ENCODE results near the gene PLCH1.

Gene PLCH1

DNA sequence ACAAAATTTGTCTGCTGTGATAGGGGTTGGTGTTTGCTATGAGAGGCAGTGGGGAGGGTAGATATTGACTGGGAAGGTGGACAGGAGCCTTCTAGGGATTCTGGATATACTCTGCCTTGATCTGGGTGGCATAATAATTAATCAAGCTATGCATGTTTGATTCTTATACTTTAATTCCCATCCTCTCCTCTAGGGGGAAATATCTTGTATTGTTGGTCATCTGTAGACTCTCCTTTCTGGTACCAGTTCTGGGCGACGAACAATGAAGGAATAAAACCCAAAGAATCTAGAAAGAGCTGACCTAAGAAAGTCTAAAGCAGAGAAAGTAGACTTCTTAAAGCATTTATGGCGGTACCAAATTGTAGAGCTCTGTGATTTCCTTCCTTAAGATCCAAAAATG is 253.2 kb downstream of the PLCH1 start:
- DNase-seq (ENCODE audit: low read depth in 2 of 2, low spot score in 1 of 2), result no peak

DNA sequence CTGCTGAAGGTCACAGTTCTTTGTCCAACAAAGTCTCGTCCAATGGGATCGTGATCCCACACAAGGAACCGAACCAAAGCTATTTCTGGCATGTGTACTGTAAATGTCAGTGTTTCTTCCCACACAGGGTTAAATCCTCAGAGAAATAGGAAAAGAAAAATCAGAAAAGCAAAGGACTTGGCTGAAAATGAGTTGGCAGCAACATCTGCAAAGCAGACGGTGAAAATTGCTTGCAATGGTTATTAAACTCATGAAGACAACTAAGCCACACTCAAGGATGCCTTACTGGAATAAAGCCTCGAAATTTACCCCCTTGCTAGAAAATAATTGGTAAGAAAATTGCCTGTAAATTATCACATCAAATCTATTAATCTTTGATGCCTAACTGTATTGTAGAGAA is 256.2 kb downstream of the PLCH1 start:
- no peak for DNase-seq (ENCODE audit: low read depth in 2 of 2, low spot score in 1 of 2)

DNA sequence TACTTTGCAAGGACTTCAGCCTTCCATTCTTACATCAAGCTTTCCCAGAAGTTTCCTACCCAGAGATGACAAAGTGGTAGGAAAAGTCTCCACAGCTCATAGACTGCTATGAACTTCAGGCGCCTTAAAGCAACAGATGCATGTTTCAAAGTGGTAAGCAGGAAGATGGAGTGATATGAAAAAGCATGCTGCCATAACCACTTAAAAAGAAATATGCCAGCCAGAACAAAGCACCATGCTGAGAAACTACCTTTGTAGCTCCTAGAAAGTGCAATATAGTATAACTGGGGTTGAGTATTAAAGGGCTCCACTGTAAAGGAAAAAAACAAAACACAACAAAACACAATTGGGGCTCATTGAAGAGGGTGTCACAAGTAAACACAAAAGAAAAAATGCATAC is 259.0 kb downstream of the PLCH1 start:
- DNase-seq (ENCODE audit: low read depth in 2 of 2, low spot score in 1 of 2), result no peak

DNA sequence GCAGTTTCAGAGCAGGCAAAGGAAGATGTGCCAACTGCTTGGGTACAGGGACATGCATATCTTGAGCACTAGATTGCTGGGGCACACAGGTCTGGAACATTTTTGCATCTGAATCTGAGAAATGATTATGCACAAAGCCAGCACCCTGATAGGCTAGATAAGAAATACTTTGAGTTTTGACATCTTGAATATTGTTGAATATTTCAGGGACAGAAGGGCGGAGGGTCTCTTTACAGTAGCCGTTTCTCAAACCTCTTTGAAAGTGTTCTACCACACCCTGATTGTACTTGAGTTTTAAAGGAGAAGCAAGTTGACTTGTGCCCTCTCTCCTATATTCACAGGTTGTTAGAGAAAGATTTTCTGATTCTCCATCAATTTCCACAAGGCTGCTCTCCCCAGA is 263.3 kb downstream of the PLCH1 start:
- DNase-seq (ENCODE audit: low read depth in 2 of 2, low spot score in 1 of 2), result no peak

DNA sequence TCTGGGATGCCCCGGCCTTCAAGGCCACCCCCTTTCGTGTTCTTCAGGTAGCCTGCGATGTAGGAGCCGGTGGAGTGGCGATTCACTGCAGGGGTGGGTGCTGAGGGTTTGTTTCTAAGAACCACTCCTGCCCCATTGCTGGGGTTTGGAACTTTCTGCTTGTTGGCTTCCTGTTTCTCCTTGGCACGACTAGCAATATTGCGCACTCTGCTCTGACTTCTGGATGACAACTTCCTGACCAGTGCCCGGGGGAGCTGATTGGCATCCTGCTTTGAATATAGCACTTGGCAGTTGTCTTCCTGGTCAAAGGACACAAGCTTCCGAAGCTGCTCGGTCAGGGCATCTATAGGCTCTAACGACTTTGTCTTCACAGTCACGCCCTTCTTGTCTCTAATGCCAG is 263.8 kb downstream of the PLCH1 start:
- DNase-seq (ENCODE audit: low read depth in 2 of 2, low spot score in 1 of 2), result no peak

DNA sequence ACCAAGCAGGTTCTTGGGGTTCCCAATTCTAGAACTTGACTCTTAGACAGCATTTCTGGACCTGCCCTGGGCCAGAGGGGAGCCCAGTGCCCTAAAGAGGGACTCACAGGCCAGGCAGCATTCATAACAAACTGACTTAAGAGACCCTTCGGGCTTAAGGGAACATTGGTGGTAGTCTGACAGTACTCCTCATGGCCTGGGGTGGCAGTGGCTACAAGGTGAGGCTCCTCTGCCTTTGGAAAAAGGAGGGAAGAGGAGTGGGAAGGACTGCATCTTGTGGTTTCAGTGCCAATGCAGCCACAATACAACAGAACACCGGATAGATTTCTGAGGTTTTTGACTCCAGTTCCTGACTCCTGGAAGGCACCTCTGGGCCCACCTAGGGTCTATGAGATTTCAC is 279.2 kb downstream of the PLCH1 start:
- DNase-seq (ENCODE audit: low read depth in 2 of 2, low spot score in 1 of 2), result no peak

DNA sequence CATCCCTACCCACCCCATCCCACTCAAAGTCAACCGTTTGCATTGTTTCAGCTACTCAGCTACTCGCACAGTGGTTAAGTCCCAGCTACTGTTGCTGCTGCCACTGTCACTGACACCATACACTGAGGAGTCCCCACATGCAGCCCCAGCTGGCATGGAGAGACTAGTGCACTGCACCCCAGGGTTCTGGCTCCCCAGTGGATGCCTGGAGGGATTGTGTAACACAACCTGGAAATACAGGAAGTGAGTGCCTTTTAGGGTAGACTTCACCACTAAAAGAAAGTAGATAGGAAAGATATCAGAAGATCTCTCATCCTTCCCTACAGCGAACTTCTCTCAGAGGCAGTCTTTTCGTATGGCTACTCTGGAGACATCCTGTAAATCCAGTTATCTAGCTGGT is 282.2 kb downstream of the PLCH1 start:
- DNase-seq (ENCODE audit: low read depth in 2 of 2, low spot score in 1 of 2), result no peak

DNA sequence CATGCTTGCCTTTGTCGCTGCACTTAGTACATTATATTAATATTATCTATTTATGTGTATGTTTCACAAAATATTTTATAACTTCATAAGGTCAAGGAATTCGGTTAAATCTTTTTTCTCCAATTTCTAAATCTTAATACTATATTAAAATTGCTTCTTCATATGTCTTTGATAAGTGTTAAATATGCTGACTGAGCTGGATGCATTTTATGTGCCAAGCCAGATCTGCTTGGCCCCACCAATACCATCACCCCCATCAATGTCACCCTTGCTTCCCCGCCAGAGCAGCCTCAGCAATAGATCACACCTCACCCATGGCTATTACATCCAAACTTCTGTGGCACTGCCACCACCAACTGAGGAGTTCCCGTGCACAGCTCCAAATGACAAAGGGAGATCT is 287.3 kb downstream of the PLCH1 start:
- no peak for DNase-seq (ENCODE audit: low read depth in 2 of 2, low spot score in 1 of 2)

DNA sequence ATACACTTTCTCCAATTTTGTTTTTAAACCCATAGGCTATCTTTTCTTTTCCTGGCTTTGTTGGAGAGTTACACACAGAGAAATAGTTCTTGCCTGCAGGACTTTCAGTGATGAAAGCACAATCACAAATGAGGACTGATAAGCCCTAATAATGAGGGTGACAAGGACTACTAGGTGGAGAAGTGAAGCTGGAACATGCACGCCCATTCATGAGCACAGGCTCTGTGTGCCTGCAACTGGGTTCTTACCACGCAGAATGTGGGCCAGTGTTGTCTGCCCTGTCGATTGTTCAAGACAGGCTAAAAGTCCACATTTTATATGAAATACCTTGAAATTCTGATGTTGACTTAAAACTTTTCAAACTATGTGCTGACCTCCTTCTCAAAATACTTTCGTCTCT is 289.1 kb downstream of the PLCH1 start:
- no peak for DNase-seq (ENCODE audit: low read depth in 2 of 2, low spot score in 1 of 2)

DNA sequence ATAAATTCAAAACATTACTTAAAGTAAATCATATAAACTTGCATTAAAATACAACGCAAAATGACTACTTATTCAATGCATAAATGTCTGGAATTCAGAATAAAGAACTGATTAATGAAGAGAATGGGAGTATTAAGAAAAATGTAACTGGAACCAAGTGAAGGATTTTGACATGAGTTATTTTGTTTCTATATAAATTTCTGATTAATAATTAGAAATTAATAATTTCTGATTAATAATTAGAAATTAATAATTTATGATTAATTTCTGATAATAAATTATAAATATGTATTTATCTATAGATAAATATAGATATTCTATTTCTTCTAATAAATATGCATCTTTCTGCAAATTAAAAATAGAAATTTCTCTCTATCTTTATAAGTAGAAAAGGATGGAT is 291.4 kb downstream of the PLCH1 start:
- no peak for DNase-seq (ENCODE audit: low read depth in 2 of 2, low spot score in 1 of 2)

DNA sequence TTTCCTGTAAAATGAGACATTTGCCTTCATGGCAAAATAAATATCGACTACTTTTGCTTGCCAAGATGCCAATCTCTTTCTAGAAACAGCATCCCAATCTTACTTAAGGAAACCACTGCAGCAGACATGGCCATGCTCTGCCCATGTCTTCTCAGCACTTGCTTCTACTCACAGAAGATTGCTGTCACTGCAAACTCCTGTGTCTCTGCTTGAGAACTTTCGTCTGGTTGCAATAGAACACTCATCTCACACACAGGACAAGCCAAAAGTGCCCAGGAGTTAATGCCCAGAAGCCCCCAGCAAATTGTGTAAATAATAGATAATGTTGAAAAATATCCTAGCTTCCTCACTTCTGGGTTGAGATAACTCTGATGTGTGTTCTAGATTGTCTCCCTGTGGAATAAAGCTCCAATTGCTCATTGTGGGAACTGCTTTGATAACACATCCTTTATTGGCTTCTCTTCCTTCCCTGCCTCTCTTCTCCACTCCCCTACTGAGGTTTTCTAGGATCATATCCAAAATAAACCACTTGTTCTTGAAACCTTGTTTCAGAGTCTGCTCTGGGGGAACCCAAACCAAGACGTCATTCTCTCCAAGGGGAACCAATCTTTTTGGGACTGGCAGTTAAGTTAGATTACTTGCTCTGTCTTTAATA is 295.1 kb downstream of the PLCH1 start:
- DNase-seq (ENCODE audit: low read depth in 2 of 2, low spot score in 1 of 2), result no peak

DNA sequence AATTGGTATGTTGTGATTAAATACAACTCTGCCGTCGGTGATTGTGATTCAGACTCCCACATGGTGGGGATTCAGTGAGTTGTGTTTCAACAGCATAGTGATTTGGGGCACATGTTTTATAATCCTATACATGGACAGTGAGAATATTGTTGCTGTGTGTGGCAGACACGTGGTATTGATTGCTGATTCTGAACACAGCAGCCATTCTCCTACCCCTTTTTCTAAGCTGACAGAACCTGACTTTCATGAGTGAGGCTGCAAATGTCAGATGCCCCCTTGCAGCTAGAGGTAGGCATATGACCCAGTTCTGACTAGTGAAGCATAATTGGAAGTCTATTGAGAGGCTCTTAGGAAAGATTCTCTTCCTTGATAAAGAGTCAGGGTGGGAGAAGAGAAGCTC is 296.3 kb downstream of the PLCH1 start:
- no peak for DNase-seq (ENCODE audit: low read depth in 2 of 2, low spot score in 1 of 2)

DNA sequence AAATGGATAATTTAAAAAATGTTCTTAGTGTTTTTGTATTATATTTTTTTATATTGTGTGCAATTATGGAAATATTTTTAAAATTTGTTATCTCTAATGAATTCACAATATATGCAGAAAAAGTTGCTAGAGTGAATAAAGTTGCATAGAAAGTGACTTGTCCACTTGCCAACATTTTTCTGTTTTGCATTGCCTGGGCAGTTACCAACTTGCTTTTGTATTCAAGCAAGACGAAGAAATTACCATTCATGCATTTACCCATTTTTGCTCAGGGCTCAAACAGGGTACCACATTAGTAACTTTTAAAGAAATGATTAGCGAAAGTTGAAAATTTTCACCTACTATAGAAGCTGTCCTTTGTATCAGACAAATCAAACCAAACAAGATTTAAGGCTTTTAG is 298.5 kb downstream of the PLCH1 start:
- no peak for DNase-seq (ENCODE audit: low read depth in 2 of 2, low spot score in 1 of 2)

DNA sequence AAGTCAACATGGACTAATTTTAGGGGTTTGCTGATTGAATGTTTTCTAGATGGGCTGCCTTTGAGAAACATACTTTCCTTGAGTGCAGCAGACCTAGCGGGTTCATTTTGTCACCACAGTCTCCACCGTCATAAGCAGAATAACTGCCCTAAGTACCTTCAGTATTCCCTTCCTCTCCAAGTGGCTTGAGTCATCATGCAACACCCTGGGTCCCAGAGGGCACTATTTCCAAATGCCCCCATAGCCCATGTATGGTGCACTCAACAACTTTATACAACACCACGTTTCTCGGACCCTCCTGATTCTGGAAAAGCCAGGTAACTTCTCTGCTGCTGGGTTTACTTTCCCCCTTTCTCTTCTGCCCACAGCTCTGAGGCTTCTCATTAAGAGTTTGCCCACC is 300.1 kb downstream of the PLCH1 start:
- no peak for DNase-seq (ENCODE audit: low read depth in 2 of 2, low spot score in 1 of 2)

DNA sequence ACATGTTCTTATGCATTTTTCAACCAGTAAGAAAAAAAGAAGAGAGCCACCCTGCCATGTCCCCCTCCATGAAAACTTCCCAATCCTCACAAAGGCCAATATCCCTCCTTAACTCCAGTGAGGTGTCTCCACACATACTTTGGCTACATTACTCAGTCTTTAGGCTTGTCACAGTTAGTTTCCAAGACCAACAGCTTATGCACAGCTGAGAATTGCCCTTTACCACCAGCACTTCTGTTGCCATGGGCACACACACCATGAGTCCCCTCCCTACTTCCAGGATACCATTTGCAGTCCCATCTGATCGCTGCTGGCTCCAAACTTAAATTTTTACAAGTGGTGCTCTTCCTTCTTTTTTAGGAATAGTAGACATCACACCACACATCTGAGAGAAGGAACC is 301.1 kb downstream of the PLCH1 start:
- DNase-seq (ENCODE audit: low read depth in 2 of 2, low spot score in 1 of 2), result no peak

DNA sequence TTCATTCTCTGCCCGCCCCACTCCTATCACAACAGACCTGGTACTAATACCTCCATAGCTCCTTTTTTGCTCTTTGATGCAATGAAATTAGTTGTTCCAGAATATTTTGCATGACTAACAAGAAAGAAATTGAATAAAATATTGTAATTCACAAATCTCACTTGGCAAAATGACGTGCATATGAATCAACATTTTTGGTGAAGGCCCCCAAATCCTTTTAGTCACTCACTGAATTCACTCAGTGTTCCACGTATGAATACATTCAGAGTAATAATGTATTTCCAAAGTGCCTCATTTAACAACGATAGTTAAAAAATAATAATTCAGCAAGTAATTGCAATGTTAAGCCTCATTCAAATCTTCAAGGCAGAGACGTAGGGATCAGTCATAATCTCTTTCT is 302.8 kb downstream of the PLCH1 start:
- no peak for DNase-seq (ENCODE audit: low read depth in 2 of 2, low spot score in 1 of 2)

DNA sequence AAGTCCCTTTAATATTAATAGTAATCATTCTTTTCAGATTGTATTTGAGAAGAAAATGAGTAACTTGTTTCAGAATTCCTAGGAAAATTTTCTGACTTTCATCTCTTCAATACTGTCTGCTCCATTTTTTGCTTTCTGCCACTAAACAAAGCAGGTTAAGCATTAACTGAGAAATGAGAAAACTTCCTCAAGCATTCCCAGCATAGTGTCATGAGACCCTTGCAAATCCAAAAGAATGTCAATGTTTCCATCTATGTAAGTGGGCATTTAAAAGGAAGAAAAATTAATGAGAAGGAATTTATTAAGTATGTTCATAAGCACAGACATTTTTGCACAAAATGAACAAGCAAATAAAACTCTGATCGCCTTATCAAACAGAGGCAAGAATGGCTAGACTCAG is 303.4 kb downstream of the PLCH1 start:
- DNase-seq (ENCODE audit: low read depth in 2 of 2, low spot score in 1 of 2), result no peak

DNA sequence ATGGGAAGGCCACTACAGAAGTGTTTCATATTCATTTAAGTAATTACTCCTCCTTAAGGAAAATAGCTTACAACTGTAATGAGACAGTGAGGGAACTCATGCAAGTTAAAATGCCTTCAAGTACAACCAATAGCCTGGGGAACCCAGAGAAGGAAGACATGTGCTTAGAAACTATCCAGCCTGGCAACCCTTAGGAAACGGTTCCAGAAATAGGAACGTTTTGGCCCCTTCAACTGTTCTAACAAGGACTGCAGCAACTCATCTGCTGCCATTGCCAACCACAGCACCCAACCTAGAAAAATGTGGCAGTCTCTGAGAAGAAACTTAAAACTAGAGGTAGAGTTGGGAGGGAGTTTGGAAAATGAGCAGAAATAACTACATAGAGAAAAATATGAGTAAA is 303.8 kb downstream of the PLCH1 start:
- no peak for DNase-seq (ENCODE audit: low read depth in 2 of 2, low spot score in 1 of 2)

DNA sequence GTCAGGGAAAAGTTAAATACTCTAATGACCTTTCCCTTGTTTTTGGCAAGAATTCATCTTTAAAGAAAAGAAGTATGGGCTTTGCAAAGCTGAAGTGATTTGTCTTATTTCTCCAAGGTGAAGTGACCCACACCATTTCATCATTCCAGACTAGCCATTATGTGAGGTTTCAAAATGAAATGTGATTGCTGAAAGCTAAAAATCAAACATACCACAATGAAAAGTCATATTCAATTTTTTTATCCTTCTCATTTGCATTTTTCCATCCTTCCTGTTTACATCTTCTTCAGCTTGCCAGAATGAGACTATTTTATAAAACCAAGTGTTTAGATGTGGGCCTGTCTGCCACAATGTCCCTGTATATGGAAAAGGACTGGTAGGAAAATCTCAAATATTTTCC is 309.1 kb downstream of the PLCH1 start:
- DNase-seq (ENCODE audit: low read depth in 2 of 2, low spot score in 1 of 2), result no peak

DNA sequence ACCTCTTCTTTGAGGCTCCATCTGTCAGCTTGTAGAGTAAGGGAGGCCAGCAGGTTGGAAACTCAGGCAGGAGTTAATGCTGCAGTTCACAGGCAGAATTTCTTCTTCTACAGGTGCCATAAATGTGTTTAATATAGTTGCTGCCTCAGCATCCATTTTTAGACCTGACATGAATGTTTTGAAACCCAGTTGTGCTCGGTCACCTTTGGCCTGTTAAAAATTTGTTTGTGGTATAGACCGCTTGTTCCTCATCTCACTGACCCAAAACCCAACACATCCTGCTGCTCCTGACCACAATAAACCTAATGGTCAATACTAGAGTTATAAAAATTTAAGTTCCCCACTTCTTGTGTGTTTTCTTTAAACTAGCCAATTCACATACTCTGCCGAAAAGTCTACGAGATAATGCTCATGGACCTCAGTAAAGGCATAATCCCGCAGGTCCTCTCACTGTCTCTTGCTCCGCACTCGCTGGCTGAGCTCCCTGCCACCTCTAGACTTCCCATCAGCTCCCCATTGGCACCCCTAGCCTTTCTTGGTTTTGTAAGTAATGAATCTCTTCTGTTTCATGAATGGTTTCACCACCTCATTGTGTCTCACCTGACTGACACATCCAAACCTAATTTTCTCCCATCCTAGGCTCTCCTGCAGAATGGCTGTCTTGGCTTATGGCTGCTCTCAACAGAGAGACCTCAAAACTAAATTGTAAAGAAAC is 312.9 kb downstream of the PLCH1 start:
- DNase-seq (ENCODE audit: low read depth in 2 of 2, low spot score in 1 of 2), result no peak

DNA sequence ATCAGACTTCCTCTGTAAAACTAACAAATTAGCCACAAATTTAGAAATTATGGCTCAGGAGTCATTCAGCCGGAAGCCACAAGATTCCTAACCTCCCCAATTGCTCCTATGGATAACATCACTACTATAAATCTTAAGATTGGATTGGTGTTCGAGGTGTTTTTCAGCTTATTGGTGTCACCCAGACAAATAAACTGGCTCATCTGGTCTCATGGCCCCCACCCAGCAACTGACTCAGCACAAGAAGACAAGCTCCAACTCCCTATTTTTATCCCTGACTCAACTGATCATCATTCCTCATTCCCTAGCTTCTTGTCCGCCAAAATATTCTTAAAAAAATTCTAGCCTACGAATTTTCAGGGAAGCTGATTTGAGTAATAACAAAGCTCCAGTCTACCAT is 316.3 kb downstream of the PLCH1 start:
- no peak for DNase-seq (ENCODE audit: low read depth in 2 of 2, low spot score in 1 of 2)

DNA sequence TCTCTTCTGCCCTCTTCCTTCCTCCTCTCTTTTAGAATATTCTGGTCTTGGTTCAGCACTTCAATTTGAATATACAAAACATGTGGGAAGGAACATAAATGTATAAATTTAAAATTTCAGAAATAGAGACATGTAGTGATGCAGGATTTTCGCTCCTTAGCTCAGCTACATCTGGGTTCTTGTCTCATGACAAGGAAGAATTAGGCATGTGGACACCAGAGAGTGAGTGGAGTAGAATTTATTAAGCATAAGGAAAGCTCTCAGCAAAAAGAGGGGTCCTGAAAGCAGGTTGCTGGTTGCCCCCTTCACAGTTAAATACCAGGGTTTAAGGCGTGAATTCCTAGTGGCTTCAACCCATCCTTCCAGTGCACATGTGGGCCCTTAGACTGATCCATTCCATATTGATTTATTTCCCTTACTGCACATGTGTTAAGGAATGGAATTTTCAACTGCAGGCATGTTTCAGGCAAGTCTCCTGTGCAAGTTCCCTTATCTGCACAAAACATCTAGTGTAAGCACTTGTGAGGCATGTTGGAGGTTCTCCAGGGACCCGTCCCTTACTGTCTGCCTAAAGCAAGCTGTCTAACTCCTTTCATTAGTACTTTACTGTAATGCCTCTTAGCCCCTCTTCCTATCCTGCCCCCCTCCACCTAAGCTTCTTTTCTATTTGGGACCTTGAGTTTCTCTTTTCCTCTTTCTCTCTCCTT is 318.2 kb downstream of the PLCH1 start:
- DNase-seq (ENCODE audit: low read depth in 2 of 2, low spot score in 1 of 2), result no peak

DNA sequence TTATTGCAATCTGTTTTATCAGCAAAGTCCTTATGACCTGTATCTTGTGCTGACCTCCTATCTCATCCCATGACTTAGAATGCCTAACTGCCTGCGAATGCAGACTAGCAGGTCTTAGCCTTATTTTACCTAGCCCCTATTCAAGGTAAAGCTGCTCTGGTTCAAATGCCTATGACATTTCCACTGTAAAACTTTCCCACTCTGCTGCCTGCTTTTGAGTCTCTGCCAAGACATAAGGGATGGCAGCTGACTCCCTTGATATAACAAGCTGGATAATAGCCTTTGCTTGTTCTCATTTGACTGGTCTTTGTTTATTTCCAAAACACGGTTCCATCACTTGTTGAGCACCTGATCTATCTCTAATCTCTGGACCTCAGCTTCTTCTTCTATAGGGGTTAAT is 319.5 kb downstream of the PLCH1 start:
- no peak for DNase-seq (ENCODE audit: low read depth in 2 of 2, low spot score in 1 of 2)

Measured in stimulated activated CD8-positive, alpha-beta memory T cell treated with anti-CD3 and anti-CD28 coated beads, Interleukin-4, amount 100 ng/mL, for 4 hours (primary cell).